Ascending aorta (tissue), 2 donors: Measurements from ENCODE around the gene MOB3A. TPM values are rescaled to one million over a fixed set of nuclear protein-coding genes. Genes with fewer than 3 reads are reported as not detected.

Source experiments
- DNase-seq, 2 donors: peaks; one replicate each; pipeline ENCODE4 v3.0.0-alpha.2; 2019; ENCODE audit warnings: low spot score in 2 of 2
- H3K27ac ChIP-seq, 2 donors: fragments of 200-600 bp; sonication (generic); one replicate each; pipeline ENCODE4 v1.5.1; 2016 to 2017; ENCODE audit warnings: mild to moderate bottlenecking in 1 of 2
- H3K27me3 ChIP-seq: fragments of 200-600 bp; sonication (generic); one replicate; pipeline ENCODE4 v1.5.1; 2017
- H3K36me3 ChIP-seq, 2 donors: fragments of 200-600 bp; sonication (generic); one replicate each; pipeline ENCODE4 v1.5.1; 2016
- H3K4me1 ChIP-seq, 2 donors: fragments of 200-600 bp; sonication (generic); one replicate each; pipeline ENCODE4 v1.5.1; 2016 to 2017; ENCODE audit warnings: mild to moderate bottlenecking in 1 of 2
- H3K4me3 ChIP-seq, 2 donors: fragments of 200-600 bp; sonication (generic); one replicate each; pipeline ENCODE4 v1.5.1; 2016 to 2017; ENCODE audit warnings: mild to moderate bottlenecking in 1 of 2
- H3K9me3 ChIP-seq, 2 donors: fragments of 200-600 bp; sonication (generic); one replicate each; pipeline ENCODE4 v1.5.1; 2016
- intact Hi-C: fragments of 100-400 bp; cut with DNase I; formaldehyde crosslinking; loops from one replicate; pipeline ENCODE4 v1.15.1; 2023
- total RNA-seq: library from RNA; depleted of rRNA; stranded (reverse); fragments of >200 nt; gene quantifications from one replicate; pipeline ENCODE4 v1.1.0, GENCODE V29; 2016
- TF ChIP-seq, protein P1 (sequence below), 3 experiments: fragments of 200-600 bp in 2 of 3; fragments of 450-650 bp in 1 of 3; sonication (generic) in 2 of 3; IDR thresholded peaks; one replicate each; pipeline ENCODE4 v1.5.1; 2016 to 2019; ENCODE audit warnings: antibody characterized with exemption in 3 of 3, mild to moderate bottlenecking in 1 of 3, moderate library complexity in 1 of 3

MOB3A gene
- total RNA-seq, 1 donor from 2014 or later: 44.4 TPM

DNA sequence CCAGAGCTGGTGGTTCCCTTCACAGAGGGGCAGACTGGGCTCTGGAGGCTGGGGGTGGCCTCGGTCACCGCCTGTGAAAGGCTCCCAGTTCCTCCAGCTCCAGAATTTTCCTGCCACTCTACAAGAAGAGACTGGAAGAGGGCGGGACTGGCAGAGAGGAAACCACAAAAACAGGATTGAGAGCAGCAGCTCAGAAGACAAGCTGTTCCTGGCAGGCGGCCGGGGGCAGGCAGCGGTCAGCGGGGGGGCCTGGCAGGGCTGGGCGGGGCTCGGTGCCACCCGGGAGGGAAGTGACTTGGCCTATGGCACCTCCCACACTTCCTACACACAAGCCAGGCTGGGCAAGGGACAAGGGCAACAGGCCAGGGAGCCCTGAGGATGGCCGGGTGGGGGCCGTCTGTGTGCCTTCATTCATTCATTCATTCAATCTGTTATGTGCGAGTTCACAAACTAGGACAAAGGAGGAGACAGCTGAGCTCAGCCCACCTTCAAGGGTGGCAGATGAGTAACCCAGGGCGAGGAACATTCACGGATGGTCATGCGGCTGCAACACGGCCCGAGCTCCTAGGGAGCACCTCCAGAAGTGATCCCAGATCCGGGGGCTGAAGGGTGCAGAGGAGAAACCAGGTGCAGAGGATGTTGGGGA lies 63.7 kb downstream of the MOB3A start:
- peak; percentile 92 to 99 for DNase-seq
- peaks cover 4 to 9% of the 10 kb centered on the region in 2 donors for H3K9me3 ChIP-seq
- peaks cover 0 to 16% of the 10 kb centered on the region in 2 donors for H3K4me1 ChIP-seq
- peak overlapping the region; percentile 88 to 92 for H3K27ac ChIP-seq
- TF ChIP-seq, protein P1, sequence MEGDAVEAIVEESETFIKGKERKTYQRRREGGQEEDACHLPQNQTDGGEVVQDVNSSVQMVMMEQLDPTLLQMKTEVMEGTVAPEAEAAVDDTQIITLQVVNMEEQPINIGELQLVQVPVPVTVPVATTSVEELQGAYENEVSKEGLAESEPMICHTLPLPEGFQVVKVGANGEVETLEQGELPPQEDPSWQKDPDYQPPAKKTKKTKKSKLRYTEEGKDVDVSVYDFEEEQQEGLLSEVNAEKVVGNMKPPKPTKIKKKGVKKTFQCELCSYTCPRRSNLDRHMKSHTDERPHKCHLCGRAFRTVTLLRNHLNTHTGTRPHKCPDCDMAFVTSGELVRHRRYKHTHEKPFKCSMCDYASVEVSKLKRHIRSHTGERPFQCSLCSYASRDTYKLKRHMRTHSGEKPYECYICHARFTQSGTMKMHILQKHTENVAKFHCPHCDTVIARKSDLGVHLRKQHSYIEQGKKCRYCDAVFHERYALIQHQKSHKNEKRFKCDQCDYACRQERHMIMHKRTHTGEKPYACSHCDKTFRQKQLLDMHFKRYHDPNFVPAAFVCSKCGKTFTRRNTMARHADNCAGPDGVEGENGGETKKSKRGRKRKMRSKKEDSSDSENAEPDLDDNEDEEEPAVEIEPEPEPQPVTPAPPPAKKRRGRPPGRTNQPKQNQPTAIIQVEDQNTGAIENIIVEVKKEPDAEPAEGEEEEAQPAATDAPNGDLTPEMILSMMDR (IDR thresholded peaks at IDR 0.05): no peak
- no peaks in the 10 kb centered on the region for H3K27me3 ChIP-seq
- no peaks in the 10 kb centered on the region for H3K36me3 ChIP-seq
- intact Hi-C loops: loop anchor here (1.0 kb wide), 4 partner anchors 10 to 29 kb away; partner anchors contain the start of gene MKNK2
- H3K4me3 ChIP-seq: peak overlapping the region; percentile 32 to 43

- TF ChIP-seq, protein P1 (IDR thresholded peaks at IDR 0.05): no peak
- no peak overlapping the region for H3K4me3 ChIP-seq
- H3K4me1 ChIP-seq: peaks cover 0 to 10% of the 10 kb centered on the region in 2 donors
- no peaks in the 10 kb centered on the region for H3K27me3 ChIP-seq
- intact Hi-C loops: no loop called here
- H3K27ac ChIP-seq: peak overlapping the region in 1 of 2 donors; percentile 20
- peak in 1 of 2 donors; percentile 66 for DNase-seq
- peaks cover 0 to 4% of the 10 kb centered on the region in 2 donors for H3K9me3 ChIP-seq
- H3K36me3 ChIP-seq: no peaks in the 10 kb centered on the region
These were observed 68.8 kb downstream of the MOB3A start for GRCh38 chr19:2027361-2027760.

DNA sequence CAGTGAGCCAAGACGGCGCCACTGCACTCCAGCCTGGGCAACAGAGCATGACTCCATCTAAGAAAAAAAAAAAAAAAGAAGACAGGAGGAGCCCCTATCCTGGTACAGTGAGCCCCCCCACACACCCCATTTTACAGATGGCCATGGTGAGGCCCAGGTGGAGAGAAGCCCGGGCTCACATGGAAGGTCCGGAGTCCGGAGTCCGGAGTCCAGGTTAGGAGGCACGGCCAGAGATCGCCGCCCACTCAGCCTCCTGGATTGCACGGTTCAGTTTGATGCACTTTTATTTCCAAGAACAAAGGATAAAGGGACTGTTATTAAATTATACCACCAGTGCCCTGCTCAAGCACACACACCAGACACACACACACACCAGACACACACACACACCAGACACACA lies 69.4 kb downstream of the MOB3A start:
- intact Hi-C loops: no loop called here
- peaks cover 0 to 4% of the 10 kb centered on the region in 2 donors for H3K9me3 ChIP-seq
- H3K27me3 ChIP-seq: no peaks in the 10 kb centered on the region
- H3K4me1 ChIP-seq: peaks cover 0 to 5% of the 10 kb centered on the region in 2 donors
- H3K4me3 ChIP-seq: no peak overlapping the region
- H3K36me3 ChIP-seq: no peaks in the 10 kb centered on the region
- no peak for DNase-seq
- TF ChIP-seq, protein P1 (IDR thresholded peaks at IDR 0.05): no peak
- peak overlapping the region in 1 of 2 donors; percentile 20 for H3K27ac ChIP-seq

DNA sequence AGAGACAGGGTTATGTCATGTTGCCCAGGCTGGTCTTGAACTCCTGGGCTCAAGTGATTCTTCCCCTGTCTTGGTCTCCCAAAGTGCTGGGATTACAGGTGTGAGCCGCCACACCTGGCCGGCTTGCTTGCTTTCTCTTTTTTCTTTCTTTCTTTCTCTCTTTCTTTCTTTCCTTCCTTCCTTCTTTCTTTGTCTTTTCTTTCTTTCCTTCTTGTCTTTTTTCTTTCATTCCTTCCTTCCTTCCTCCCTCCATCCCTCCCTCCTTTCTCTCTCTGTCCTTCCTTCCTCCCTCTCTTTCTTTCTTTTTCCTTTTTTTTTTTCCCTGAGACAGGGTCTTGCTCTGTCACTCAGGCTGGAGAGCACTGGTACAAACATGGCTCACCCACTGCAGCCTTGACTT lies 73.8 kb downstream of the MOB3A start:
- Histone ChIP-seq H3K27ac (no peak overlapping the region), H3K4me1 (peaks cover 0 to 3% of the 10 kb centered on the region in 2 donors), H3K4me3 (no peak overlapping the region), H3K9me3 (peaks cover 0 to 4% of the 10 kb centered on the region in 2 donors), H3K27me3 (no peaks in the 10 kb centered on the region), H3K36me3 (no peaks in the 10 kb centered on the region)
- intact Hi-C loops: no loop called here
- TF ChIP-seq, protein P1 (IDR thresholded peaks at IDR 0.05): no peak
- DNase-seq: no peak

DNA sequence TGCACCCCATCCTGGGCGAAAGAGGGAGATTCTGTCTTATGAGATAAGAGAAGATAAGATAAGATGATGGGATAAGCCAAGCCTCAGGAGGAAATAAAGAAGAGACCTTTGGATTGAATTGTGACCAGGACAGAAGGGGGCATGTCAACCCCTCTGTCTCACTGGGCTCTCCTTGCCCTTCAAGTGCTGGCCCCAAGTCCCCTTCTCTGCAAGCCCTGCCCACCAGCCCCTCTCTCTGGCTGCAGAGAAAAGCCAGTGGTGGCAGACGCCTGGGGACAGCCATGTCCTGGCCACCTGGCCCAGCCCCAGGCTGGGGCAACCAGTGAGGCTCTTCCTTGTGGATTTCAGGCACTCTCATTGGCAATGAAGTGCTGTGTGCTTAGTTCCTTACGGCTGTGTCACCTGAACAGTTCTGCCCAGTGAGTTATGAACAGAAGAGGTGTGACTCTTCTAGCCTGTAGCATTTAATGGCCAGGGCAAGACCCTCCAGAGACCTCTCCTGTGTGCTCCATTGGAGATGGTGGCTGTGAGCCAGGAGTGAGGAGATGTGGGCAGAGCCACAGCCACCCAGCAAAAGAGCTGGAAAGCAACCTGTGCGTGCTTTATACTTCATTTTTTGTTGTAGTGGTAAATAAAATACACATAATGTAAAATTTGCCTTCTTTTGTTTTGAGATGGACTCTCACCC lies 74.5 kb downstream of the MOB3A start:
- intact Hi-C loops: no loop called here
- no peak for DNase-seq
- no peak overlapping the region for H3K27ac ChIP-seq

More for the DNA sequence above, 74.5 kb downstream of the MOB3A start:
- H3K4me1 ChIP-seq: peaks cover 0 to 3% of the 10 kb centered on the region in 2 donors
- peaks cover 0 to 4% of the 10 kb centered on the region in 2 donors for H3K9me3 ChIP-seq
- TF ChIP-seq, protein P1 (IDR thresholded peaks at IDR 0.05): no peak
- no peaks in the 10 kb centered on the region for H3K36me3 ChIP-seq
- H3K4me3 ChIP-seq: no peak overlapping the region
- H3K27me3 ChIP-seq: no peaks in the 10 kb centered on the region

Other genes with a start within 250 kb of the MOB3A start
- 45.1 TPM for gene REXO1, start 247.8 kb downstream of the MOB3A start, total RNA-seq
- gene KLF16, start 232.7 kb downstream of the MOB3A start, total RNA-seq: 15.2 TPM
- gene ABHD17A, start 210.8 kb downstream of the MOB3A start, total RNA-seq: 278 TPM
- gene ADAT3, start 190.9 kb downstream of the MOB3A start, total RNA-seq: 18.4 TPM
- gene SCAMP4, start 190.9 kb downstream of the MOB3A start, total RNA-seq: 322 TPM
- gene CSNK1G2, start 155.2 kb downstream of the MOB3A start, total RNA-seq: 79.6 TPM
- gene BTBD2, start 80.6 kb downstream of the MOB3A start, total RNA-seq: 90.1 TPM
- gene MKNK2, start 45.1 kb downstream of the MOB3A start, total RNA-seq: 228 TPM
- not detected for gene IZUMO4, start 589 bp upstream of the MOB3A start, total RNA-seq
- 98.8 TPM for gene AP3D1, start 55.2 kb upstream of the MOB3A start, total RNA-seq
- 156 TPM for gene DOT1L, start 67.6 kb upstream of the MOB3A start, total RNA-seq
- gene PLEKHJ1, start 140.0 kb upstream of the MOB3A start, total RNA-seq: 23.9 TPM
- 21.3 TPM for gene SF3A2, start 140.5 kb upstream of the MOB3A start, total RNA-seq
- gene AMH, start 153.0 kb upstream of the MOB3A start, total RNA-seq: not detected
- gene JSRP1, start 160.1 kb upstream of the MOB3A start, total RNA-seq: not detected
- gene PEAK3, start 185.8 kb upstream of the MOB3A start, total RNA-seq: 4.7 TPM
- gene LINGO3, start 211.8 kb upstream of the MOB3A start, total RNA-seq: not detected
- gene LSM7, start 232.3 kb upstream of the MOB3A start, total RNA-seq: 31.4 TPM
- 95.7 TPM for gene SPPL2B, start 232.4 kb upstream of the MOB3A start, total RNA-seq